Chondrocyte (in vitro differentiated cells): ENCODE results near the gene GNAI1. TPM values are rescaled to one million over a fixed set of nuclear protein-coding genes. Genes with fewer than 3 reads are reported as not detected.

Experiments
- DNase-seq: peaks from one replicate; pipeline ENCODE4 v3.0.0; 2021; ENCODE audit warnings: mixed read lengths, low spot score
- H3K27ac Mint-ChIP-seq: one replicate; pipeline ENCODE4 v1.8.0; 2021; ENCODE audit warnings: mild to moderate bottlenecking, moderate library complexity, mixed read lengths; ENCODE audit not compliant: unreplicated experiment
- H3K27me3 Mint-ChIP-seq: 2 replicates; pipeline ENCODE4 v1.8.0; 2021; ENCODE audit warnings: low read depth, mixed read lengths
- H3K36me3 Mint-ChIP-seq: 2 replicates; pipeline ENCODE4 v1.8.0; 2021; ENCODE audit warnings: low read depth, mixed read lengths
- H3K4me1 Mint-ChIP-seq: 2 replicates; pipeline ENCODE4 v1.8.0; 2021; ENCODE audit warnings: low read depth, mild to moderate bottlenecking, mixed read lengths
- H3K4me3 Mint-ChIP-seq: one replicate; pipeline ENCODE4 v1.8.0; 2021; ENCODE audit warnings: mild to moderate bottlenecking, moderate library complexity, mixed read lengths; ENCODE audit not compliant: unreplicated experiment
- H3K9me3 Mint-ChIP-seq: 2 replicates; pipeline ENCODE4 v1.8.0; 2021; ENCODE audit warnings: low read depth, mixed read lengths
- CTCF ChIP-seq: fragments of 200-600 bp; sonication (generic); IDR thresholded peaks from 2 replicates; pipeline ENCODE4 v1.5.0; 2021; ENCODE audit warnings: antibody characterized with exemption, mild to moderate bottlenecking, moderate library complexity
- total RNA-seq: library from RNA; stranded (reverse); gene quantifications from 3 replicates; pipeline ENCODE4 v1.2.1, GENCODE V29; 2021

GNAI1 gene
- total RNA-seq, 1 donor from 2014 or later: 27.4 TPM

GRCh38 chr7:80137410-80137809 lies 2.8 kb downstream of the GNAI1 start:
- H3K27ac Mint-ChIP-seq: peak overlapping the region; percentile 23
- DNase-seq: no peak
- peaks cover 35% of the 10 kb centered on the region for H3K4me1 Mint-ChIP-seq
- TF ChIP-seq CTCF: no peak
- no peak overlapping the region for H3K4me3 Mint-ChIP-seq
- no peaks in the 10 kb centered on the region for H3K36me3 Mint-ChIP-seq
- no peaks in the 10 kb centered on the region for H3K9me3 Mint-ChIP-seq
- H3K27me3 Mint-ChIP-seq: no peaks in the 10 kb centered on the region

GRCh38 chr7:80139236-80139635 lies 4.6 kb downstream of the GNAI1 start:
- Mint-ChIP-seq H3K4me3 (no peak overlapping the region), H3K4me1 (peaks cover 39% of the 10 kb centered on the region), H3K36me3 (no peaks in the 10 kb centered on the region), H3K9me3 (no peaks in the 10 kb centered on the region), H3K27ac (peak overlapping the region; percentile 19), H3K27me3 (no peaks in the 10 kb centered on the region)
- no peak for TF ChIP-seq CTCF
- no peak for DNase-seq

- H3K9me3 Mint-ChIP-seq: no peaks in the 10 kb centered on the region
- TF ChIP-seq CTCF: no peak
- no peak overlapping the region for H3K4me3 Mint-ChIP-seq
- no peaks in the 10 kb centered on the region for H3K27me3 Mint-ChIP-seq
- H3K36me3 Mint-ChIP-seq: no peaks in the 10 kb centered on the region
- no peak for DNase-seq
- H3K4me1 Mint-ChIP-seq: peaks cover 49% of the 10 kb centered on the region
- H3K27ac Mint-ChIP-seq: no peak overlapping the region
Observed at GRCh38 chr7:80140388-80140787, 5.8 kb downstream of the GNAI1 start.

- Mint-ChIP-seq H3K4me1 (peaks cover 54% of the 10 kb centered on the region), H3K27ac (no peak overlapping the region), H3K27me3 (no peaks in the 10 kb centered on the region), H3K36me3 (no peaks in the 10 kb centered on the region), H3K9me3 (no peaks in the 10 kb centered on the region), H3K4me3 (no peak overlapping the region)
- DNase-seq: no peak
- TF ChIP-seq CTCF: no peak
Observed at GRCh38 chr7:80141376-80141775, 6.7 kb downstream of the GNAI1 start.

- peaks cover 59% of the 10 kb centered on the region for H3K4me1 Mint-ChIP-seq
- H3K27ac Mint-ChIP-seq: no peak overlapping the region
- H3K9me3 Mint-ChIP-seq: no peaks in the 10 kb centered on the region
Observed at GRCh38 chr7:80142853-80143580, 8.4 kb downstream of the GNAI1 start.

More at GRCh38 chr7:80142853-80143580, 8.4 kb downstream of the GNAI1 start:
- no peak for DNase-seq
- Mint-ChIP-seq H3K27me3 (no peaks in the 10 kb centered on the region), H3K36me3 (no peaks in the 10 kb centered on the region), H3K4me3 (no peak overlapping the region)
- TF ChIP-seq CTCF: no peak
